Keratinocyte (primary cell): Measurements from ENCODE around the gene FHOD3. TPM values are rescaled to one million over a fixed set of nuclear protein-coding genes. Genes with fewer than 3 reads are reported as not detected.

Experiments used
- DNase-seq: peaks from one replicate; pipeline ENCODE4 v3.0.0-alpha.2; 2011; ENCODE audit warnings: low read depth, missing footprints, low spot score
- FAIRE-seq: peaks from 2 replicates; lab custom pipeline; 2011; peaks lifted over from hg19 to GRCh38; lab: Jason Lieb, UNC
- H2AFZ ChIP-seq: 2 replicates; pipeline ENCODE4 v1.6.0; 2012; ENCODE audit warnings: low read length, control low read depth, inconsistent platforms; ENCODE audit not compliant: control insufficient read depth
- H3K27ac ChIP-seq: 2 replicates; pipeline ENCODE4 v1.5.1; 2011; ENCODE audit warnings: low read length; ENCODE audit not compliant: control insufficient read depth, insufficient read depth
- H3K27me3 ChIP-seq: 3 replicates; pipeline ENCODE4 v1.6.0; 2011; ENCODE audit warnings: low read length; ENCODE audit not compliant: control insufficient read depth, insufficient read depth; ENCODE audit errors: extremely low read depth
- H3K36me3 ChIP-seq, 2 experiments: 2 replicates in 1 of 2; 3 replicates in 1 of 2; pipeline ENCODE4 v1.5.1; 2011; ENCODE audit warnings: low read length in 2 of 2, mild to moderate bottlenecking in 1 of 2; ENCODE audit not compliant: control insufficient read depth in 2 of 2, insufficient read depth in 2 of 2; ENCODE audit errors: extremely low read depth in 1 of 2
- H3K4me1 ChIP-seq: 3 replicates; pipeline ENCODE4 v1.5.1; 2011; ENCODE audit warnings: low read length; ENCODE audit not compliant: control insufficient read depth, insufficient read depth; ENCODE audit errors: extremely low read depth
- H3K4me2 ChIP-seq: 3 replicates; pipeline ENCODE4 v1.6.0; 2011; ENCODE audit warnings: low read depth, low read length; ENCODE audit not compliant: control insufficient read depth, insufficient read depth; ENCODE audit errors: extremely low read depth
- H3K4me3 ChIP-seq, 3 experiments: fragments of 200-600 bp in 1 of 3; sonication (generic) in 1 of 3; 2 replicates in 2 of 3; 3 replicates in 1 of 3; pipeline ENCODE4 v1.5.1; 2011 to 2016; ENCODE audit warnings: low read length in 3 of 3, mild to moderate bottlenecking in 3 of 3, control low read depth in 2 of 3, inconsistent platforms in 1 of 3, low read depth in 1 of 3, mixed read lengths in 1 of 3, mixed run types in 1 of 3, moderate library complexity in 1 of 3; ENCODE audit not compliant: control insufficient read depth in 2 of 3, insufficient read depth in 2 of 3; ENCODE audit errors: extremely low read depth in 1 of 3
- H3K79me2 ChIP-seq: 2 replicates; pipeline ENCODE4 v1.6.0; 2012; ENCODE audit warnings: low read length; ENCODE audit not compliant: control insufficient read depth, insufficient read depth
- H3K9ac ChIP-seq: 3 replicates; pipeline ENCODE4 v1.6.0; 2011; ENCODE audit warnings: low read length; ENCODE audit not compliant: control insufficient read depth, insufficient read depth; ENCODE audit errors: extremely low read depth
- H3K9me1 ChIP-seq: 3 replicates; pipeline ENCODE4 v1.6.0; 2011; ENCODE audit warnings: low read length; ENCODE audit not compliant: control insufficient read depth, insufficient read depth; ENCODE audit errors: extremely low read depth
- H3K9me3 ChIP-seq: 2 replicates; pipeline ENCODE4 v1.5.1; 2012; ENCODE audit warnings: low read depth, low read length; ENCODE audit not compliant: control insufficient read depth
- H4K20me1 ChIP-seq: 3 replicates; pipeline ENCODE4 v1.6.0; 2011; ENCODE audit warnings: low read length; ENCODE audit not compliant: control insufficient read depth, insufficient read depth; ENCODE audit errors: extremely low read depth
- CTCF ChIP-seq, 3 experiments: IDR thresholded peaks in 1 of 3; conservative IDR thresholded peaks in 1 of 3; optimal IDR thresholded peaks in 1 of 3; 2 replicates in 2 of 3; 3 replicates in 1 of 3; pipeline versions ENCODE3 to v1.5.1; 2011; ENCODE audit warnings: low read length in 3 of 3, mild to moderate bottlenecking in 3 of 3, moderate library complexity in 2 of 3, control low read depth in 1 of 3, inconsistent platforms in 1 of 3; ENCODE audit not compliant: insufficient read depth in 2 of 3; ENCODE audit errors: extremely low read depth in 1 of 3
- EZH2 ChIP-seq: IDR thresholded peaks from one replicate; pipeline ENCODE4 v1.6.1; 2012; ENCODE audit warnings: inconsistent platforms, mild to moderate bottlenecking, low read length, moderate library complexity
- dilution Hi-C: fragments of 300-500 bp; cut with MboI; formaldehyde crosslinking; loops from one replicate; pipeline ENCODE4 v1.7.0; 2020; ENCODE audit warnings: low sequenced_read_pairs; ENCODE audit not compliant: extremely low pct_ligation_motif_present
- polyA plus RNA-seq, 5 experiments: library from polyadenylated mRNA; depleted of rRNA in 3 of 5; stranded (reverse) in 3 of 5; stranded (forward) in 1 of 5; unstranded in 1 of 5; fragments of >200 nt; gene quantifications; 1 replicate in 1 of 5; 2 replicates in 3 of 5; 3 replicates in 1 of 5; pipeline versions ENCODE4 v1.2.1 to v1.2.3, GENCODE V29; 2011 to 2012; ENCODE audit warnings: missing spikeins in 2 of 5, low read depth in 1 of 5, low replicate concordance in 1 of 5

Gene FHOD3
- polyA plus RNA-seq, 1 donor (not counting 4 experiments of a cell fraction or from before 2014, with no cell fraction given), result 7.7 TPM

GRCh38 chr18:36675076-36675475 is 377.6 kb downstream of the FHOD3 start:
- H3K27me3 ChIP-seq, result no peaks in the 10 kb centered on the region
- H3K4me1 ChIP-seq, result peaks cover 18% of the 10 kb centered on the region
- dilution Hi-C loops, result no loop called here
- H4K20me1 ChIP-seq, result no peaks in the 10 kb centered on the region
- H3K4me2 ChIP-seq, result no peak overlapping the region
- H3K9me1 ChIP-seq, result no peaks in the 10 kb centered on the region
- H3K79me2 ChIP-seq, result no peaks in the 10 kb centered on the region
- TF ChIP-seq CTCF (optimal IDR thresholded peaks at IDR 0.05 in 1 of 3, IDR thresholded peaks at IDR 0.05 in 1 of 3, conservative IDR thresholded peaks at IDR 0.05 in 1 of 3; ENCODE audit: extremely low read depth in 1 of 3, insufficient read depth in 2 of 3, low read length in 3 of 3), result no peak
- no peak for TF ChIP-seq EZH2
- no peak for FAIRE-seq
- no peak overlapping the region for H3K4me3 ChIP-seq
- peaks cover 2% of the 10 kb centered on the region for H3K9me3 ChIP-seq
- no peak overlapping the region for H3K9ac ChIP-seq
- no peak overlapping the region for H2AFZ ChIP-seq
- no peaks in the 10 kb centered on the region for H3K36me3 ChIP-seq
- no peak overlapping the region for H3K27ac ChIP-seq
- DNase-seq, result no peak

DNA sequence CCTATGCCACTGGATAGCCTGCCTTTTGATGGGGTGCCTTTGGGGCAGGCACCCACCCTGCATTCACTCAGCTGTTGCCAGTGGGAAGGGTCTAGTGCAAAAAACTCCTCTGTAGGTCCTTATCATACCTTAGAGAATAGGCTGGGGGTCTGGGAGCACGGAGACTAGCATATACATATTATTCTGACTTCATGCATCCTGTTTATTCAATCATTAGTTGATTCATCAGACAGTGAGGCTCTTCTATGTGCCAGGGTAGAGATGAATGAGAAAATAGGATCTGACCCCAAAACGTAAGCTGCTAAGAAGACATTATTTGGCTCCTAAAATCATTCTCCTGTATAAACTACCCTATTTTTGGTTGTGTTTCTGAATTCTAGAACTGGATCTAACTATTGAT is 378.0 kb downstream of the FHOD3 start:
- Histone ChIP-seq H3K4me3 (no peak overlapping the region), H2AFZ (no peak overlapping the region), H3K36me3 (no peaks in the 10 kb centered on the region), H3K27ac (no peak overlapping the region), H3K27me3 (no peaks in the 10 kb centered on the region), H3K79me2 (no peaks in the 10 kb centered on the region), H3K4me1 (peaks cover 18% of the 10 kb centered on the region), H3K4me2 (no peak overlapping the region), H3K9ac (no peak overlapping the region), H3K9me1 (no peaks in the 10 kb centered on the region), H4K20me1 (no peaks in the 10 kb centered on the region), H3K9me3 (peaks cover 2% of the 10 kb centered on the region)
- FAIRE-seq (no peak), DNase-seq (no peak)
- dilution Hi-C loops, result no loop called here
- TF ChIP-seq CTCF (optimal IDR thresholded peaks at IDR 0.05 in 1 of 3, IDR thresholded peaks at IDR 0.05 in 1 of 3, conservative IDR thresholded peaks at IDR 0.05 in 1 of 3; ENCODE audit: extremely low read depth in 1 of 3, insufficient read depth in 2 of 3, low read length in 3 of 3), result no peak
- TF ChIP-seq EZH2, result no peak
